ENCODE measurements around the gene TLR7. TPM values are rescaled to one million over a fixed set of nuclear protein-coding genes. Genes with fewer than 3 reads are reported as not detected.

TLR7 gene
- total and polyA plus RNA-seq, 2 donors (not counting 3 experiments of a cell fraction or from before 2014, with no cell fraction given): not detected

DNA sequence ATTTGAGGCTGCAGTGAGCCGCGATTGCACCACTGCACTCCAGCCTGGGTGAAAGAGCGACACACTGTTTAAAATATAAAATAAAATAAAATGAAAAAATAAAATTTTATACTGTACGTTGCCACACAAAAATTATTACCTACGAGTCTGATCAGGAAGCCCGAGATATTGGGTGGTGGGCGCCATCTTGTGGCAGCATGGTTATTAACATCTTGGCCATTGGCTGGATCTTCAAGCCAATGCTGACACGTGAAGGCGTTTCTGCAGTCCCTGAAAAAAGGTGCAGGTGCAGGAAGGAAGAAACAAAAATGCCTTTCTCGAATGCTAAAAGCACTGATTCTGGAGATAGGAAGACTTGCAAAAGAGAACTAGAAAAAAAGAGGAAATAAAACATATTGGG lies 34.6 kb downstream of the TLR7 start:
- no peak for TF ChIP-seq EZH2 (IDR thresholded peaks at IDR 0.05; ENCODE audit: borderline replicate concordance, low read depth, low read length, severe bottlenecking)
- TF ChIP-seq JUN (IDR thresholded peaks at IDR 0.05; ENCODE audit: borderline replicate concordance, insufficient read depth, insufficient read length, low read depth): no peak
- no peak for TF ChIP-seq POLR2AphosphoS5 (IDR thresholded peaks at IDR 0.05; ENCODE audit: insufficient read depth, low read depth, low read length)
- no peak for TF ChIP-seq MYC (IDR thresholded peaks at IDR 0.05; ENCODE audit: low read depth, low read length)
- TF ChIP-seq, protein P1, sequence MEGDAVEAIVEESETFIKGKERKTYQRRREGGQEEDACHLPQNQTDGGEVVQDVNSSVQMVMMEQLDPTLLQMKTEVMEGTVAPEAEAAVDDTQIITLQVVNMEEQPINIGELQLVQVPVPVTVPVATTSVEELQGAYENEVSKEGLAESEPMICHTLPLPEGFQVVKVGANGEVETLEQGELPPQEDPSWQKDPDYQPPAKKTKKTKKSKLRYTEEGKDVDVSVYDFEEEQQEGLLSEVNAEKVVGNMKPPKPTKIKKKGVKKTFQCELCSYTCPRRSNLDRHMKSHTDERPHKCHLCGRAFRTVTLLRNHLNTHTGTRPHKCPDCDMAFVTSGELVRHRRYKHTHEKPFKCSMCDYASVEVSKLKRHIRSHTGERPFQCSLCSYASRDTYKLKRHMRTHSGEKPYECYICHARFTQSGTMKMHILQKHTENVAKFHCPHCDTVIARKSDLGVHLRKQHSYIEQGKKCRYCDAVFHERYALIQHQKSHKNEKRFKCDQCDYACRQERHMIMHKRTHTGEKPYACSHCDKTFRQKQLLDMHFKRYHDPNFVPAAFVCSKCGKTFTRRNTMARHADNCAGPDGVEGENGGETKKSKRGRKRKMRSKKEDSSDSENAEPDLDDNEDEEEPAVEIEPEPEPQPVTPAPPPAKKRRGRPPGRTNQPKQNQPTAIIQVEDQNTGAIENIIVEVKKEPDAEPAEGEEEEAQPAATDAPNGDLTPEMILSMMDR (IDR thresholded peaks at IDR 0.05; ENCODE audit: extremely low read depth in 1 of 2, insufficient read depth in 1 of 2, low read depth in 1 of 2, low read length in 2 of 2): peak; percentile 47 to 59
- TF ChIP-seq, protein P2, sequence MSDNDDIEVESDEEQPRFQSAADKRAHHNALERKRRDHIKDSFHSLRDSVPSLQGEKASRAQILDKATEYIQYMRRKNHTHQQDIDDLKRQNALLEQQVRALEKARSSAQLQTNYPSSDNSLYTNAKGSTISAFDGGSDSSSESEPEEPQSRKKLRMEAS (IDR thresholded peaks at IDR 0.05; ENCODE audit: insufficient read depth, insufficient read length): no peak
- dilution Hi-C loops (cut with MboI; ENCODE audit: extremely low pct_ligation_motif_present, low sequenced_read_pairs): no loop called here
- Histone ChIP-seq H4K20me1 (replicated peaks; ENCODE audit: control insufficient read depth, extremely low read depth, insufficient read depth, low read length) (no peaks in the 10 kb centered on the region), H3K79me2 (ENCODE audit: control insufficient read depth, insufficient read depth, low read length) (no peaks in the 10 kb centered on the region), H3K9me1 (replicated peaks; ENCODE audit: control insufficient read depth, extremely low read depth, insufficient read depth, low read length) (no peaks in the 10 kb centered on the region), H3K27me3 (ENCODE audit: control insufficient read depth in 2 of 2, insufficient read depth in 2 of 2, low read length in 2 of 2) (peaks cover 0 to 2% of the 10 kb centered on the region in 2 experiments), H3K9me3 (replicated peaks; ENCODE audit: control insufficient read depth, insufficient read depth, low read length) (no peaks in the 10 kb centered on the region), H3K4me3 (replicated peaks in 1 of 3; ENCODE audit: insufficient read depth in 1 of 3, low read depth in 1 of 3, low read length in 3 of 3) (no peak overlapping the region), H3K36me3 (ENCODE audit: control insufficient read depth in 2 of 2, extremely low read depth in 1 of 2, insufficient read depth in 2 of 2, low read length in 2 of 2) (no peaks in the 10 kb centered on the region), H3K4me1 (ENCODE audit: control insufficient read depth, extremely low read depth, insufficient read depth, low read length) (no peaks in the 10 kb centered on the region), H3K4me2 (ENCODE audit: insufficient read depth, low read length) (no peak overlapping the region), H3K9ac (replicated peaks; ENCODE audit: extremely low read depth, insufficient read depth, low read length) (no peak overlapping the region), H3K27ac (ENCODE audit: insufficient read depth, low read depth, low read length) (no peak overlapping the region), H2AFZ (ENCODE audit: low read depth, low read length) (no peak overlapping the region)
- DNase-seq (ENCODE audit: low read depth, low spot score) (peak; percentile 41), FAIRE-seq (peak; percentile 86)
- ChIA-PET CTCF (interaction anchor here (1.2 to 2.2 kb wide), 6 partner anchors 10 to 587 kb away, joined by 3 to 25 read pairs (median 4); no protein-coding TSS in a partner anchor), POLR2A (no interaction called here)
- intact Hi-C loops (cut with micrococcal nuclease): loop anchor here (1.0 kb wide), 2 partner anchors 87 to 199 kb away; no protein-coding TSS in a partner anchor
- BruUV-seq (replicated peaks): no TSS peak

Data from endothelial cell of umbilical vein (primary cell).